PFSK-1 (cell line): Measurements from ENCODE around the gene ITPKB.
A peak's percentile ranks its signal among the peaks of the same experiment; 100 is the strongest.

Source experiments
- FOXP2 ChIP-seq: optimal IDR thresholded peaks from 2 replicates; pipeline ENCODE3; 2011; ENCODE audit warnings: borderline replicate concordance, control low read depth, inconsistent platforms; ENCODE audit not compliant: insufficient read depth; ENCODE audit errors: extremely low read length, extremely low read depth
- POLR2AphosphoS5 ChIP-seq: IDR thresholded peaks from 2 replicates; pipeline ENCODE4 v1.6.1; 2012; ENCODE audit warnings: low read depth, mild to moderate bottlenecking, control low read depth, low read length, moderate library complexity
- SIN3A ChIP-seq: IDR thresholded peaks from 2 replicates; pipeline ENCODE4 v1.6.1; 2012; ENCODE audit warnings: mild to moderate bottlenecking, low read length, moderate library complexity, borderline replicate concordance; ENCODE audit not compliant: insufficient read depth
- TAF1 ChIP-seq: IDR thresholded peaks from 2 replicates; pipeline ENCODE4 v1.6.1; 2012; ENCODE audit warnings: low read length, control low read depth, borderline replicate concordance; ENCODE audit not compliant: insufficient read depth
- TF ChIP-seq, protein P1 (sequence below), 2 experiments: IDR thresholded peaks; 2 replicates each; pipeline versions ENCODE4 v1.6.1 to v1.8.0; 2011 to 2012; ENCODE audit warnings: low read depth in 2 of 2, low read length in 2 of 2, control low read depth in 1 of 2, inconsistent platforms in 1 of 2, mild to moderate bottlenecking in 1 of 2, moderate library complexity in 1 of 2; ENCODE audit not compliant: insufficient read depth in 1 of 2

ITPKB gene

DNA sequence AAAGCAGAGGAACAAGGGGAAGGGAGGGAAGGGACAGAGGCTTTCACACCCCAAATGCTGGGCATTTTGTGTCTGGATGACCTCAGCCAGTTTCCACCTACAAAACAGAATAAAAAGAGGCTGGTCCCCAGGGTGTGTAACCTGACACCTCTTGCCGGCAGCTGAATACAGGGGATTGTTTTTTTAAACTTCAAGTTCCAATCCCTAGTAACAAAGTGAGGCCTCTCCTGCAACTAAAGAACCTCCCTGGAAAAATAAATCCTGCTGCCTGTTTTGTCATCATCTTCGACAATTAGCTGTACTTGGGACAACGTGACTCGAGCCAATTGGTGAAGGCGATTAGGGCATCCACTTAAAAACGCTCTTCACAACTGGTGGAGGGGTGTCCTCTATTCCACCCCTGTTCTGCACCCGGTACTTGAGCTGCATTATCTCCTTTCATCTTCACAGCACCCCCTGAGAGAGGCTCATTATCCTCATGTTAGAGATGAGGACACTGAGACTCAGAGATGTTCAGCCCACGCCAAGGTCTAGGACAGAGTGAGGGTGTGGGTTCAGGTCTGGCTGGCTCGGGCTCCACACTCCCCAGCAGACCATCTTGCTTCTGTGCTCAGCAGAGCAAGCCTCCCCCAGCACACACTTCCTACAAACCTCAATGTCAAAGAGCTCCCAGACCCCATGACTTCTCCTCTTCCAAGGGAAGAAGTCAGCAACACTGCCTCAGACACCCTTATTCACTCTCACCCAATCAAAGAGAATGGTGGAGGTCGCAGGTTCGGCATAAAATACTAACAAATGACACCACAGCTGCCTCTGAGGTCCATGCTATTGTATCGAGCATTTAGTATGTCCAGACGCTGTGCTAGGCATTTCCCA is 15.2 kb downstream of the ITPKB start:
- TF ChIP-seq TAF1 (peak; percentile 15; the same call in 1 of the 2 replicates), FOXP2 (no peak), SIN3A (0 out of 2 replicates have a peak, but pooled peaks have one; percentile 17), POLR2AphosphoS5 (no peak)
- TF ChIP-seq, protein P1, sequence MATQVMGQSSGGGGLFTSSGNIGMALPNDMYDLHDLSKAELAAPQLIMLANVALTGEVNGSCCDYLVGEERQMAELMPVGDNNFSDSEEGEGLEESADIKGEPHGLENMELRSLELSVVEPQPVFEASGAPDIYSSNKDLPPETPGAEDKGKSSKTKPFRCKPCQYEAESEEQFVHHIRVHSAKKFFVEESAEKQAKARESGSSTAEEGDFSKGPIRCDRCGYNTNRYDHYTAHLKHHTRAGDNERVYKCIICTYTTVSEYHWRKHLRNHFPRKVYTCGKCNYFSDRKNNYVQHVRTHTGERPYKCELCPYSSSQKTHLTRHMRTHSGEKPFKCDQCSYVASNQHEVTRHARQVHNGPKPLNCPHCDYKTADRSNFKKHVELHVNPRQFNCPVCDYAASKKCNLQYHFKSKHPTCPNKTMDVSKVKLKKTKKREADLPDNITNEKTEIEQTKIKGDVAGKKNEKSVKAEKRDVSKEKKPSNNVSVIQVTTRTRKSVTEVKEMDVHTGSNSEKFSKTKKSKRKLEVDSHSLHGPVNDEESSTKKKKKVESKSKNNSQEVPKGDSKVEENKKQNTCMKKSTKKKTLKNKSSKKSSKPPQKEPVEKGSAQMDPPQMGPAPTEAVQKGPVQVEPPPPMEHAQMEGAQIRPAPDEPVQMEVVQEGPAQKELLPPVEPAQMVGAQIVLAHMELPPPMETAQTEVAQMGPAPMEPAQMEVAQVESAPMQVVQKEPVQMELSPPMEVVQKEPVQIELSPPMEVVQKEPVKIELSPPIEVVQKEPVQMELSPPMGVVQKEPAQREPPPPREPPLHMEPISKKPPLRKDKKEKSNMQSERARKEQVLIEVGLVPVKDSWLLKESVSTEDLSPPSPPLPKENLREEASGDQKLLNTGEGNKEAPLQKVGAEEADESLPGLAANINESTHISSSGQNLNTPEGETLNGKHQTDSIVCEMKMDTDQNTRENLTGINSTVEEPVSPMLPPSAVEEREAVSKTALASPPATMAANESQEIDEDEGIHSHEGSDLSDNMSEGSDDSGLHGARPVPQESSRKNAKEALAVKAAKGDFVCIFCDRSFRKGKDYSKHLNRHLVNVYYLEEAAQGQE (IDR thresholded peaks at IDR 0.05; ENCODE audit: insufficient read depth in 1 of 2, low read depth in 2 of 2, low read length in 2 of 2): no peak

DNA sequence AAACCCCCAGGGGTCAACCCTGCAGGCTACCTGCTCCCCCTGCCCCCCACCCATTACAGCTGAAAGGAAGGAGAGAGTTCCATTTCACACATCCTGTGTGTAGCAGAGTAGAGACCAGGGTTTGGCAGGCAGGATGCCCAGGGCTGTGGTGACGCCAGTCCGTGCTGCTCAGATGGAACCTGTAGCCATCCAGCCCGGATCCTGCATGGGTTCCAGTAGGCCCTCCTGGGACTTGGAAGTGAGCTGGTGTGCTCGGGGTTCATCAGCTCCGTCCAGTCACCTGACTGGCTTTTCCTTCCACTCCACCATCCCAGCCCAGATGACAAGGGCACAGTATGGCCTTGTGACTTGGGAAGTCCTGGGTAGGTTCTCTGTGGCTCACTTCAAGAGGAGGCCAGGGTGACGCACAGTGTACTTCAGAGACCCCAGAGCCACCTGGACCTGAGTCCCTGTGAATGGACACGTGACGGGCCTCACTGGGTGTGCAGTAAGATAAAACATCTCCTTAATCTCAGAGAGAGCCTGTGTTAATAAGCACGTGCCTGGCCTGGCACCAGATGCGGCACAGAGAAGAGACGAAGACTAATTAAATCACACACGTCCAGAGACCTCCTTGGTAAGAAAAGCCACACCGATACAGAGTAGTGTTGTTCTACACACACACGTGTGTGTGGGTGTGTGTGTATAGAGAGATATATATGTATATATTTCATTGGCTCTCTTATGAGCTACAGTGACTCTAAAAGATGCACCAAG is 16.0 kb downstream of the ITPKB start:
- TF ChIP-seq TAF1 (no peak), FOXP2 (no peak), POLR2AphosphoS5 (no peak), SIN3A (no peak)
- TF ChIP-seq, protein P1 (IDR thresholded peaks at IDR 0.05; ENCODE audit: insufficient read depth in 1 of 2, low read depth in 2 of 2, low read length in 2 of 2): no peak

DNA sequence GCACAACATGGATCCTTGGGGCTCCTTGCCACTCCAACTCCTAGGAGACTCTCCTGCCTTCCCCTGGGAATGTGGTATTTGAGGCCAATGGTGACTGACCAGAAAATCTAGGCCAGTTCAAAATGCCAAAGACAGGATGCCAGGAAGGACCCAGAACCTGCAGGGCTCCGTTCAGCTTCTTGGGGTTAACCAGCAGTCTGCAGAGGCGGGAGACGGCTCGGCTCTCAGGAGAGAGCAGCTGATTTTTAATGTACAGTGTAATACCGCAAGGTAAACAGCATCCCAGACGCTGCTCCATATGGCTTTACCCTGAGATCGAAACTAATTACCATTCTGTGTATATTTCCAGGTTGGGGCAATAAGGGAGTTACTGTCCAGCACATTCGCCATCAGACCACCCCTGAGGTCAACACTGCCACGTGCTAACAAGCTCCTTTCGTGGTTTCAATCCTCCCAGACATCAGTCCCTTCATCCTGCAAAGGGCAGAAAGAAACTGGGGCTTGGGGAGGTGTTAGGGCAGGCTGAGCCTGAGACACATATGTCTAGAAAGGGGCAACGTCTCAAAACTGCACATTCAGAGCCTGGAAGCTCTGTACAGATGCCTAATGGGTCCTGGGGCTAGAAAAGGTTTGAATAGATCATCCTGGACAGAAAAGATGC is 16.7 kb downstream of the ITPKB start:
- TF ChIP-seq, protein P1 (IDR thresholded peaks at IDR 0.05; ENCODE audit: insufficient read depth in 1 of 2, low read depth in 2 of 2, low read length in 2 of 2): no peak
- TF ChIP-seq FOXP2 (no peak), POLR2AphosphoS5 (no peak), TAF1 (no peak), SIN3A (no peak)

DNA sequence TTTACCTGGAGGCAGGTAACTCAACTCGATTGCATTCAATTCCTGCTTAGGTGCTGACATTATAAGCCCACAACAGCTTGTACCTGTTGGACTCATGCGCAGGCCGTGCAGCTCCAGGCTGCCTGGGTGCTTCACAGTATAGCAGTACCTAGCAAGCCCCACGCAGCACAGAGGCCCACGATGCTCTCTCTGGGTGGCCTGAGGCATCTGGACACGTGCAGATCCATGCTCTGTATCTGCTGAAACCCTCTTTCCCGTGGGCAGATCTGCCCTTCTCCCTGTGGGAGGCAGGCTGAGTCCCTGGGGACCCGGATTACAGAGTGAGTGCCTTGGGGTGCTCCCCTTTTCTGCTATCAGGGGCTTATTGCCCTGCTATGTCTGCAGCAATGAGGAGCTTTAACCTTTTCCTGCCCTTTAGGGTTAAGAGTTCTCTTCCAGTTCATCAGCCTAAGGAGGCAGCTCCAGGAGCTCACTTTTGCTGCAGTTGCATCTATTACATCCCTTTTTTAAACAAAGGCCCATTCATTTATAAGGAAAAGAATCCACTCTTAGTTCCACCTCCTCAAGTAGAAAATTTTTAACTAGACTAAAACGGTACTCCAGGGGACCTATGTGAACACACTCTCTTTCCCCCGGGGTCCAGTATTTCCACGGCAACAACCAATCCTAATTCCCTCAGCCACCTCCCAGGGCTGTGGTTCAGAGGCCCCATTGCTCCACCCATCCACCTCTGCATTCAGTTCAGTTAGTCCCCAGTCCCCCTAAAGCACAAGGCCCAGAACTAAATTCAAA is 19.3 kb downstream of the ITPKB start:
- no peak for TF ChIP-seq FOXP2
- TF ChIP-seq, protein P1 (IDR thresholded peaks at IDR 0.05; ENCODE audit: insufficient read depth in 1 of 2, low read depth in 2 of 2, low read length in 2 of 2): no peak
- no peak for TF ChIP-seq SIN3A
- TF ChIP-seq TAF1: no peak
- no peak for TF ChIP-seq POLR2AphosphoS5
